Large intestine (tissue), 3 donors: ENCODE results near the gene NCLN. TPM values are rescaled to one million over a fixed set of nuclear protein-coding genes. Genes with fewer than 3 reads are reported as not detected.
"Not testable (repeated sequence)": the region's sequence is repeated elsewhere in the genome, so short reads cannot be mapped to it uniquely, and the experiment has no call there.

Experiments used
- DNase-seq, 2 donors: peaks; one replicate each; pipeline versions ENCODE4 v3.0.0 to v3.0.0-alpha.2; 2013
- H3K27ac ChIP-seq: one replicate; pipeline ENCODE4 v1.5.1; 2013; ENCODE audit warnings: low read length
- H3K27me3 ChIP-seq: 2 replicates; pipeline ENCODE4 v1.6.1; 2013; ENCODE audit warnings: low read length; ENCODE audit not compliant: control insufficient read depth, insufficient read depth
- H3K36me3 ChIP-seq: 2 replicates; pipeline ENCODE4 v1.6.1; 2013; ENCODE audit warnings: low read length; ENCODE audit not compliant: control insufficient read depth, insufficient read depth
- H3K4me1 ChIP-seq: one replicate; pipeline ENCODE4 v1.6.1; 2013; ENCODE audit warnings: low read length; ENCODE audit not compliant: control insufficient read depth, insufficient read depth
- H3K4me3 ChIP-seq: one replicate; pipeline ENCODE4 v1.5.1; 2013; ENCODE audit warnings: low read length
- H3K9me3 ChIP-seq: one replicate; pipeline ENCODE4 v1.6.1; 2013; ENCODE audit warnings: mild to moderate bottlenecking, low read depth, low read length, moderate library complexity; ENCODE audit not compliant: control insufficient read depth
- WGBS: methylation state at CpG from one replicate; pipeline ENCODE4 v1.1.5; 2013; ENCODE audit warnings: low lambda C conversion rate; ENCODE audit not compliant: insufficient coverage; 5-methylcytosine and 5-hydroxymethylcytosine counted together
- polyA plus RNA-seq: library from polyadenylated mRNA; unstranded; fragments of 120-200 nt; gene quantifications from one replicate; pipeline ENCODE4 v1.2.1, GENCODE V29; 2013

NCLN gene
- polyA plus RNA-seq, 1 donor: 36.3 TPM

DNA sequence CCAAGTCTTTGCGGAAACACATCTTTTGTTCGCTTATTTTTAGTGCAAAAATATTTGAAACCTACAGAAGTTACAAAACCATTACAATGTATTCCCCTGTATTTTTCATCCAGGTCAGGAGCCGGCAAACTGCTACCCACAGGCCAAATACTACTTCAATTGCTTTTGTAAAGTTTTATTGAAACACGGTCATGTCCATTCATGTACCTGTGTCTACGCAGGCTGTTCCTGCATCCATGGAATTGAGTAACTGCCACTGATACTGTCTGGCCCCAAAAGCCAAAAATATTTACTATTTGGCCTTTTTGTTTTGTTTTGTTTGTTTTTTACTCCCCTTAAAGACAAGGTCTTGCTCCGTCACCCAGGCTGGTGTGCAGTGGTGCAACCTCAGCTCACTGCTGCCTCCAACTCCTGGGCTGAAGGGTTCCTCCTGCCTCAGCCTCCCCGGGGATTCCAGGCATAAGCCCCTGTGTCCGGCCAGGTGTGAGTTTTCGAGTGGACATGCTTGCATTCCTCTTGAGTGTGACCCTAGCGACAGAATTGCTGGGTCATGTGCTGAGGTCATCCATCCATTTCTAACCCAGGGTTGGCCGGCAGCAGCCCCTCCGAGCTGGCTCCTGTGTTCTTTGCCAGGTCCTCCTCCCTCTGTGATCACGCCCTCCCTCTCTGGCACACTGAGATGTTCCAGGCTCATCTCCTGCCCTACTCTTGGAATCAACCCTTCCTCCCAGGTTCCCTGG is 18.0 kb upstream of the NCLN start:
- Histone ChIP-seq H3K36me3 (no peaks in the 10 kb centered on the region), H3K4me1 (no peaks in the 10 kb centered on the region), H3K9me3 (peaks cover 4% of the 10 kb centered on the region), H3K4me3 (no peak overlapping the region), H3K27ac (no peak overlapping the region), H3K27me3 (peaks cover 6% of the 10 kb centered on the region)
- DNase-seq: no peak
- 95% methylated on average over 4 of the region's 13 CpGs for WGBS

DNA sequence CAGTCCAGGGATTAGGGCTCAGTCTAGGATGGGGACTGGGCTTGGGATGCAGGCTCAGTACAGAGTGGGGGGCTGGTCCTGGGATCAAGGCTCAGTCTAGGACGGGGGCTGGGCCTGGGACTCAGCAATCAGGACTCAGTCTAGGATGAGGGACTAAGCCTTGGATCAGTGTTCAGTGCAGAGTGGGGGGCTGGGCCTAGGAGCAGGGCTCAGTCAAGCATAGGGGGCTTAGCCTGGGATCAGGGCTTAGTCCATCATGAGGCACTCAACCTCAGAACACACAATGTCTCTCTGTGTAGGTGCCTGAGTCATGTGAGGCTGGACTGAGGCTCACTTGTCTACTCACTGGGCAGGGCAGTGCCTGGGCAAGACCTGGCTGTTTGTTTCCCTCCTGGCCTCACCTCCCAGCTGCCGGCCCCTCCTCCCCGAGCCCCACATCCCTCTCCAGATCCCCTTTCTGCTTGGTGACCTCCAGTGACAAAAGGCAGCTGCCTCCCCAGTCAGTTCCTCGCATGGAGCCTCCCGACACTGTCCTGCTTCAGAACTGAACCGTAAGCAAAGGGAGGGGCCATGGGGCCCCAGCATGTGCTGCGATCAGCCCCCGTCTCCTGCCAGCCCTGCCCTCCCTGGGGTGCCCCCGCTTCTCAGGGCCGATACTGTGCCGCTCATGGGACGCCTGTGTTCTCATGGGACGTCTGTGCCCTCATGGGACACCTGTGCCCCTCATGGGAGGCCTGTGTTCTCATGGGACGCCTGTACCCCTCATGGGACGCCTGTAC is 13.6 kb upstream of the NCLN start:
- H3K27me3 ChIP-seq: peaks cover 3% of the 10 kb centered on the region
- WGBS: no CpG with 5 or more reads among the region's 15 CpGs
- no peaks in the 10 kb centered on the region for H3K36me3 ChIP-seq
- H3K27ac ChIP-seq: no peak overlapping the region
- peaks cover 4% of the 10 kb centered on the region for H3K9me3 ChIP-seq
- no peak for DNase-seq
- H3K4me1 ChIP-seq: no peaks in the 10 kb centered on the region
- H3K4me3 ChIP-seq: no peak overlapping the region

DNA sequence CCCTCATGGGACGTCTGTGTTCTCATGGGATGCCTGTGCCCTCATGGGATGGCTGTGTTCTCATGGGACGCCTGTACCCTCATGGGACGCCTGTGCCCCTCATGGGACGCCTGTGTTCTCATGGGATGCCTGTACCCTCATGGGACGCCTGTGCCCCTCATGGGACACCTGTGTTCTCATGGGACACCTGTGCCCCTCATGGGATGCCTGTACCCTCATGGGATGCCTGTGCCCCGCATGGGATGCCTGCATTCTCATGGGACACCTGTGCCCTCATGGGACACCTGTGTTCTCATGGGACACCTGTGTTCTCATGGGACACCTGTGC is 13.1 kb upstream of the NCLN start:
- H3K27ac ChIP-seq, H3K4me3 ChIP-seq, H3K36me3 ChIP-seq, H3K4me1 ChIP-seq, H3K27me3 ChIP-seq, DNase-seq, H3K9me3 ChIP-seq: not testable (repeated sequence)
- no CpG with 5 or more reads among the region's 6 CpGs for WGBS

DNA sequence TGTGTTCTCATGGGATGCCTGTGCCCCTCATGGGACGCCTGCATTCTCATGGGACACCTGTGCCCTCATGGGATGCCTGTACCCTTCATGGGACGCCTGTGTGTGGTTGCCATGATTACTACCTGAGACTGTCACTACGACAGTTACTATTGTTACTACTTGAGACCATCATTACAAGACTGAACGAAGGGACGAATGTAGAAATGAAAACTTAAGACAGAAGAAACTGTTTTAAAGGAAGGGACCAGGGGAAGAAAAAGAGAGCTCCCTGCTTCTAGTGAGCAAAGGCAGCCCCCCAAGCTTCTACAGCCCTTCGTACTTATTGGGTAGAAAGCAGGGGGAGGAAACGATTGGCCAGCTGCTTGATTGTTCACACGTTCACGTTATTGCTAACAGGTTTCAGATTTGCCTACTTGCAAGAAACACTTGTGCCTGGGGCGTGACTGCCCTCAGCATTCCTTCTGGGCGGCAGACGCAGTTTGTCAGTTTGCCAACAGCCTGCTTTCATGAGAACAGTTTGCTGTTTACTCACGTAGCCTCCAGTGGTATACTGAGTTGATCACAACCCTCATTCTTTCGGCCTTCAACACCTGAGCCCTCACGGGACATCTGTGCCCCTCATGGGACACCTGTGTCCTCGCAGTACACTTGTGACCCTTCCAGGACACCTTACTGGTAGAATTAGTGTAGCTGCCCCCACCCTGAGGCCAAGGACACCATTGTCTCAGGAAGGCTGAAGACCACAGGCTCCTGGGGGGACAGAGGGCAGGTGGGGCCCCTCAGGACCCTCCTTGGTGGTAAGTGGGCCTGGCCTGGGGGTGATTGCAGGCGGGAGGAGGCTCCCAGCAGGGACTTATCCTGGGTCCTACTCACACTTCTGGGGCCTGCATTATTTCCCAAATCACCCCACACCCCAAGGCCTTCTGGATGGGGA is 9.7 kb upstream of the NCLN start:
- WGBS: no CpG with 5 or more reads among the region's 17 CpGs
- H3K36me3 ChIP-seq: no peaks in the 10 kb centered on the region
- H3K27me3 ChIP-seq: no peaks in the 10 kb centered on the region
- H3K4me1 ChIP-seq: no peaks in the 10 kb centered on the region
- no peak overlapping the region for H3K4me3 ChIP-seq
- no peak overlapping the region for H3K27ac ChIP-seq
- DNase-seq: peak in 1 of 2 donors; percentile 49
- H3K9me3 ChIP-seq: peaks cover 18% of the 10 kb centered on the region

DNA sequence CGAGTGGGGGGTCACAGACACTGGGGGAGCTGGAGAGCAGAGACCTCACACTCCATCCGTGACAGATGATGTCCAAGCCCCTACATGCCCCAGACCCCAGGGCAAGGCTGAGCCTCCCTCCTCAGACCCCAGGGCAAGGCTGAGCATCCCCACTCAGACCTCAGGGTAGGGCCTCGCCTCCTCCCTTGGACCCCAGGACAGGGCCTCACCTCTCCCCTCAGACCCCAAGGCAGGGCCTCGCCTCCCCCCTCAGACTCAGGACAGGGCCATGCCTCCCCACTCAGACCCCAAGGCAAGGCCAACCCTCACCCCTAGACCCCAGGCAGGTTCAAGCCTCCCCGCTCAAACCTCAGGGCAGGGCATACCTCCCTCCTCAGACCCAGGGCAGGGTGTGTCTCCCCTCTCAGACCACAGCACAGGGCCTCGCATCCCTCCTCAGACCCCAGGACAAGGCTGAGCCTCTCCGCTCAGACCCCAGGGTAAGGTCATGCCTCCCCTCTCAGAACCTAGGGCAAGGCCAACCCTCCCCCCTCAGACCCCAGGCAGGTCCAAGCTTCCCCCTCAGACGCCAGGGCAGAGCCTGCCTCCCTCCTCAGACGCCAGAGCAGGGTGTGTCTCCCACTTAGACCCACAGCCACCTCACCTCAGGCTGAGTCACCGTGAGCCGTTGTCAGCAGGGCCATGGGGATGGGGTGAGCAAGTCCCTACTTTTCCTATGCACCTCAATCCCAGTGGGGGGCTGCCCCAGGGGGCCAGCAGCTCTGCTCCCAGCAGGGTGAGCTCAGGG is 8.8 kb upstream of the NCLN start:
- H3K27me3 ChIP-seq: no peaks in the 10 kb centered on the region
- no peaks in the 10 kb centered on the region for H3K36me3 ChIP-seq
- no CpG with 5 or more reads among the region's 11 CpGs for WGBS
- H3K4me1 ChIP-seq: no peaks in the 10 kb centered on the region
- H3K27ac ChIP-seq: no peak overlapping the region
- H3K4me3 ChIP-seq: no peak overlapping the region
- DNase-seq: no peak
- H3K9me3 ChIP-seq: peaks cover 18% of the 10 kb centered on the region

DNA sequence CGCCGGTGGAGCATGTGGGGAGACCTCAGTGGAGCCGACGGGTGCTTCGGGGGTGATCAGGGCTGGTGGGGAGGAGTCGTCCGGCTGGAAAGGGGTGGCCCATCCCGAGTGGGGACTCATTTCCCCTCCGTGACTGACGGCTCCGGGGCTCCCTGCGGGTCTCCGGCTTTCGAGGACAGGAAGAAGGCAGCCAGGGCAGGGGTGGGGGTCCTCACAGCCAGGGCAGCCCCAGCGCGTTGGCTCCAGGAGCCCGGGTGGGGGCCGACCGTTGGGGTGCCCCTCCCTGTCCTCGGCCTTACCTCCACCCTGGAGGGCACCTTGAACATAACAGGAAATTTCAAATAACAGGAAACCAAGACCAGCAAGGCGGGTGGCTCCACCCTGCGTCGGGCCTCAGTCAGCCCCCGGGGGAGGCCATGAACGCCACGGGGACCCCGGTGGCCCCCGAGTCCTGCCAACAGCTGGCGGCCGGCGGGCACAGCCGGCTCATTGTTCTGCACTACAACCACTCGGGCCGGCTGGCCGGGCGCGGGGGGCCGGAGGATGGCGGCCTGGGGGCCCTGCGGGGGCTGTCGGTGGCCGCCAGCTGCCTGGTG is 7.3 kb upstream of the NCLN start, which contains the start of gene S1PR4:
Gene S1PR4, plus strand, starts transcription at position 393 of the 596 bp plus-strand sequence. Its CDS starts 24 bp downstream, at position 417.
- Histone ChIP-seq H3K27me3 (no peaks in the 10 kb centered on the region), H3K27ac (no peak within 1 kb of the TSS), H3K4me1 (no peaks in the 10 kb centered on the region), H3K9me3 (peaks cover 14% of the 10 kb centered on the region), H3K36me3 (no peaks in the 10 kb centered on the region), H3K4me3 (no peak within 1 kb of the TSS)
- DNase-seq: no peak
- WGBS: no CpG with 5 or more reads among the region's 42 CpGs

DNA sequence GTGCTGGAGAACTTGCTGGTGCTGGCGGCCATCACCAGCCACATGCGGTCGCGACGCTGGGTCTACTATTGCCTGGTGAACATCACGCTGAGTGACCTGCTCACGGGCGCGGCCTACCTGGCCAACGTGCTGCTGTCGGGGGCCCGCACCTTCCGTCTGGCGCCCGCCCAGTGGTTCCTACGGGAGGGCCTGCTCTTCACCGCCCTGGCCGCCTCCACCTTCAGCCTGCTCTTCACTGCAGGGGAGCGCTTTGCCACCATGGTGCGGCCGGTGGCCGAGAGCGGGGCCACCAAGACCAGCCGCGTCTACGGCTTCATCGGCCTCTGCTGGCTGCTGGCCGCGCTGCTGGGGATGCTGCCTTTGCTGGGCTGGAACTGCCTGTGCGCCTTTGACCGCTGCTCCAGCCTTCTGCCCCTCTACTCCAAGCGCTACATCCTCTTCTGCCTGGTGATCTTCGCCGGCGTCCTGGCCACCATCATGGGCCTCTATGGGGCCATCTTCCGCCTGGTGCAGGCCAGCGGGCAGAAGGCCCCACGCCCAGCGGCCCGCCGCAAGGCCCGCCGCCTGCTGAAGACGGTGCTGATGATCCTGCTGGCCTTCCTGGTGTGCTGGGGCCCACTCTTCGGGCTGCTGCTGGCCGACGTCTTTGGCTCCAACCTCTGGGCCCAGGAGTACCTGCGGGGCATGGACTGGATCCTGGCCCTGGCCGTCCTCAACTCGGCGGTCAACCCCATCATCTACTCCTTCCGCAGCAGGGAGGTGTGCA is 6.6 kb upstream of the NCLN start:
- H3K36me3 ChIP-seq: no peaks in the 10 kb centered on the region
- no peak overlapping the region for H3K27ac ChIP-seq
- whole genome bisulfite sequencing: no CpG with 5 or more reads among the region's 52 CpGs
- H3K9me3 ChIP-seq: peaks cover 14% of the 10 kb centered on the region
- H3K4me1 ChIP-seq: no peaks in the 10 kb centered on the region
- H3K27me3 ChIP-seq: no peaks in the 10 kb centered on the region
- DNase-seq: no peak
- no peak overlapping the region for H3K4me3 ChIP-seq

DNA sequence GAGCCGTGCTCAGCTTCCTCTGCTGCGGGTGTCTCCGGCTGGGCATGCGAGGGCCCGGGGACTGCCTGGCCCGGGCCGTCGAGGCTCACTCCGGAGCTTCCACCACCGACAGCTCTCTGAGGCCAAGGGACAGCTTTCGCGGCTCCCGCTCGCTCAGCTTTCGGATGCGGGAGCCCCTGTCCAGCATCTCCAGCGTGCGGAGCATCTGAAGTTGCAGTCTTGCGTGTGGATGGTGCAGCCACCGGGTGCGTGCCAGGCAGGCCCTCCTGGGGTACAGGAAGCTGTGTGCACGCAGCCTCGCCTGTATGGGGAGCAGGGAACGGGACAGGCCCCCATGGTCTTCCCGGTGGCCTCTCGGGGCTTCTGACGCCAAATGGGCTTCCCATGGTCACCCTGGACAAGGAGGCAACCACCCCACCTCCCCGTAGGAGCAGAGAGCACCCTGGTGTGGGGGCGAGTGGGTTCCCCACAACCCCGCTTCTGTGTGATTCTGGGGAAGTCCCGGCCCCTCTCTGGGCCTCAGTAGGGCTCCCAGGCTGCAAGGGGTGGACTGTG is 5.9 kb upstream of the NCLN start:
- no CpG with 5 or more reads among the region's 31 CpGs for WGBS
- no peaks in the 10 kb centered on the region for H3K4me1 ChIP-seq
- H3K27ac ChIP-seq: no peak overlapping the region
- H3K9me3 ChIP-seq: peaks cover 14% of the 10 kb centered on the region
- no peaks in the 10 kb centered on the region for H3K36me3 ChIP-seq
- DNase-seq: no peak
- H3K4me3 ChIP-seq: no peak overlapping the region
- no peaks in the 10 kb centered on the region for H3K27me3 ChIP-seq
